OCI-LY7 (cell line): ENCODE results near the gene CCDC60. TPM values are rescaled to one million over a fixed set of nuclear protein-coding genes. Genes with fewer than 3 reads are reported as not detected.

ENCODE experiments used
- BruUV-seq: library from RNA; stranded (reverse); fragments of 400-500 nt; replicated peaks from 2 replicates; lab custom pipeline; 2021; lab: Mats Ljungman, UMichigan
- CTCF ChIA-PET: fragments of 300-600 bp; sonication (Branson Sonifier 250); formaldehyde crosslinking; loops from one replicate; lab custom pipeline; 2022; ENCODE audit warnings: antibody characterized with exemption; ENCODE audit not compliant: unreplicated experiment; lab: Charles Lee
- POLR2A ChIA-PET: fragments of 300-600 bp; sonication (Branson Sonifier 250); formaldehyde crosslinking; loops from one replicate; lab custom pipeline; 2022; ENCODE audit warnings: antibody characterized with exemption; lab: Charles Lee
- DNase-seq: peaks from one replicate; pipeline ENCODE4 v3.0.0-alpha.2; 2015; ENCODE audit warnings: low spot score
- H2AFZ ChIP-seq: fragments of 200-600 bp; sonication (generic), shearing (Covaris generic); 2 replicates; pipeline ENCODE4 v1.6.1; 2014; ENCODE audit warnings: mild to moderate bottlenecking, antibody characterized with exemption, low read length, moderate library complexity
- H3K27ac ChIP-seq: fragments of 200-600 bp; sonication (generic); 2 replicates; pipeline ENCODE4 v1.5.1; 2014; ENCODE audit warnings: mixed run types, low read depth, mild to moderate bottlenecking, moderate library complexity, low read length, inconsistent platforms; ENCODE audit not compliant: poor library complexity, severe bottlenecking
- H3K36me3 ChIP-seq: fragments of 200-600 bp; sonication (generic); 2 replicates; pipeline ENCODE4 v1.6.1; 2014; ENCODE audit warnings: mild to moderate bottlenecking, antibody characterized with exemption, low read length, moderate library complexity, mixed read lengths; ENCODE audit not compliant: insufficient read depth
- H3K4me1 ChIP-seq: fragments of 200-600 bp; sonication (generic); 2 replicates; pipeline ENCODE4 v1.5.1; 2014; ENCODE audit warnings: mild to moderate bottlenecking, low read length; ENCODE audit not compliant: insufficient read depth, poor library complexity, severe bottlenecking
- H3K4me2 ChIP-seq: fragments of 200-600 bp; sonication (generic); 2 replicates; pipeline ENCODE4 v1.6.1; 2014; ENCODE audit warnings: mild to moderate bottlenecking, low read length
- H3K4me3 ChIP-seq: fragments of 200-600 bp; sonication (generic); 2 replicates; pipeline ENCODE4 v1.5.1; 2014; ENCODE audit warnings: mild to moderate bottlenecking, low read depth, low read length; ENCODE audit not compliant: poor library complexity, severe bottlenecking
- H3K79me2 ChIP-seq: fragments of 200-600 bp; sonication (generic); 2 replicates; pipeline ENCODE4 v1.6.1; 2016; ENCODE audit warnings: low read depth, mild to moderate bottlenecking, low read length, moderate library complexity, mixed read lengths; ENCODE audit not compliant: insufficient read depth
- H3K9me2 ChIP-seq: fragments of 200-600 bp; sonication (generic); 2 replicates; pipeline ENCODE4 v1.6.1; 2016; ENCODE audit warnings: mild to moderate bottlenecking, low read length, mixed read lengths; ENCODE audit not compliant: insufficient read depth
- H3K9me3 ChIP-seq: fragments of 200-600 bp; sonication (generic); 2 replicates; pipeline ENCODE4 v1.6.1; 2014; ENCODE audit warnings: mild to moderate bottlenecking, mixed run types, low read length, mixed read lengths
- H4K20me1 ChIP-seq: fragments of 200-600 bp; sonication (generic); 2 replicates; pipeline ENCODE4 v1.6.1; 2014; ENCODE audit warnings: mild to moderate bottlenecking, antibody characterized with exemption, low read length, moderate library complexity, mixed read lengths; ENCODE audit not compliant: insufficient read depth
- CTCF ChIP-seq: fragments of 200-600 bp; sonication (generic); conservative IDR thresholded peaks from 2 replicates; pipeline ENCODE4 v1.5.1; 2014; ENCODE audit warnings: mild to moderate bottlenecking, antibody characterized with exemption, low read length, moderate library complexity, mixed read lengths
- EZH2phosphoT487 ChIP-seq: fragments of 200-600 bp; sonication (generic); IDR thresholded peaks from 2 replicates; pipeline ENCODE4 v1.6.1; 2018; ENCODE audit warnings: low read depth, borderline replicate concordance, mild to moderate bottlenecking, mixed run types, antibody characterized with exemption, low read length, moderate library complexity, mixed read lengths
- intact Hi-C: fragments of 100-400 bp; cut with micrococcal nuclease; formaldehyde crosslinking; loops from one replicate; pipeline ENCODE4 v1.10.0; 2022; ENCODE audit not compliant: unreplicated experiment
- total RNA-seq, 2 experiments: library from RNA; depleted of rRNA in 1 of 2; stranded (reverse); fragments of >200 nt in 1 of 2; shearing (Covaris generic) in 1 of 2; gene quantifications; 2 replicates each; pipeline ENCODE4 v1.2.3, GENCODE V29; 2014 to 2022

The CCDC60 gene
- total RNA-seq, 2 experiments from 2014 or later: not detected

DNA sequence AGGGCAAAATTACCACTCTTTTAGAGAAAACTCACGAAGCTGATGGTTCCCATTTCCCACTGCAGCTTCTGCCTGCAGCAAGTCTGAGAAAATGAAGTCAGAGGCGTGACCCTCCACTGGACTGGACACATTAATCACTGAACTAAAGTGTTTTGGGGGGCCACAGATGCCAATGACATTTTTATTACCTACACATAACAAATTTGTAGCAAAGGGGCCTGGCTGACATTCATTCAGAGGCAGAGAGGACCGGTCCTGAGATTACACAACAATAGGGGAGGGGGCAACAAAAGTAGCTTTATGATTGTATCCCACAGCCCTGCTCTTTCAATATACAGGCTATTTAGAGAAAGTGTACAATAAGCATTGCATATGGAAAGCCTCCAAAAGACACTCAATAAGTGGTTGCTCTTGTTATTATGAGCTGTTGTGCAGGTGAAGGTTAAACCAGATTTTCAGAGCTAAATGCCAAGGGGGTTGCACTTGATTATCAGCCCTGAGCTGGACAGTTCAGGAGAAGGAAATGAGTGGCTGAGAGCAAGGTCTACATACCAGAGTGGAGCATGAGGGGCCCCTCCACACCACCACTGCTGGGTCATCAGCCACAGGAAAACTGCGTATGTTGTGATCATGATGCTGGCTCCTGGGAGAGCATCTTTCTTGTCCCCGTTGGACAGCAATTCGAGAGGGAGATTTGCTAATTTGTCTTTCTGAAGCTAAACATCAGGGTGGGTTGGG lies 41.5 kb upstream of the CCDC60 start:
- H3K4me3 ChIP-seq: no peak overlapping the region
- no peak overlapping the region for H3K4me2 ChIP-seq
- no TSS peak for BruUV-seq
- no peak for DNase-seq
- no peaks in the 10 kb centered on the region for H3K79me2 ChIP-seq
- H3K9me2 ChIP-seq: no peaks in the 10 kb centered on the region
- CTCF ChIA-PET: no interaction called here
- intact Hi-C loops: no loop called here
- H3K9me3 ChIP-seq: no peaks in the 10 kb centered on the region
- no peak overlapping the region for H3K27ac ChIP-seq
- H3K4me1 ChIP-seq: no peaks in the 10 kb centered on the region
- H2AFZ ChIP-seq: no peak overlapping the region
- no peaks in the 10 kb centered on the region for H4K20me1 ChIP-seq
- POLR2A ChIA-PET: no interaction called here
- H3K36me3 ChIP-seq: no peaks in the 10 kb centered on the region
- TF ChIP-seq CTCF (no peak), EZH2phosphoT487 (no peak)

GRCh38 chr12:119294211-119294610 lies 40.3 kb upstream of the CCDC60 start:
- Histone ChIP-seq H3K4me1 (no peaks in the 10 kb centered on the region), H3K4me3 (no peak overlapping the region), H3K9me2 (no peaks in the 10 kb centered on the region), H3K79me2 (no peaks in the 10 kb centered on the region), H3K27ac (no peak overlapping the region), H4K20me1 (no peaks in the 10 kb centered on the region), H3K4me2 (no peak overlapping the region), H2AFZ (no peak overlapping the region), H3K36me3 (no peaks in the 10 kb centered on the region), H3K9me3 (no peaks in the 10 kb centered on the region)
- no peak for DNase-seq
- intact Hi-C loops: no loop called here
- ChIA-PET POLR2A (no interaction called here), CTCF (no interaction called here)
- no TSS peak for BruUV-seq
- TF ChIP-seq EZH2phosphoT487: no peak
- no peak for TF ChIP-seq CTCF

DNA sequence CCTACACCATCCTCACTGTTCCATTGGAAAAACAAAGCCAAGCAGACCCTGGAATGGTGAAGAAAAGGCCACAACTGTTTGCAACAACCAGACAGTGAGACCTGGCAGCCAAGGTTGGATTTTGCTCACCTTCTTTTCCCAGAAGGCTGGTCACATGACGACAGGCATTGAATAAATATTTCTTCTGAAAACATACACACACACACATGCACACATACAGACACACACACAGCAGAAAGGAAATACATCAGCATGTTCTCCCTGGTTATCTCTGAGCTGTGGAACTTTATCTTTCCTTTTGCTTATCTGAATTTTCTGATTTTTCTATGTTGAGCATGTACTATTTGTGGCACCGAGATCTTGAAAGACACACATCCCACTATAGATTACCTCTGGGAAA lies 38.0 kb upstream of the CCDC60 start:
- Histone ChIP-seq H3K9me3 (no peaks in the 10 kb centered on the region), H3K4me1 (no peaks in the 10 kb centered on the region), H3K27ac (no peak overlapping the region), H2AFZ (no peak overlapping the region), H3K4me2 (no peak overlapping the region), H4K20me1 (no peaks in the 10 kb centered on the region), H3K36me3 (no peaks in the 10 kb centered on the region), H3K79me2 (no peaks in the 10 kb centered on the region), H3K9me2 (no peaks in the 10 kb centered on the region), H3K4me3 (no peak overlapping the region)
- CTCF ChIA-PET: no interaction called here
- intact Hi-C loops: no loop called here
- no peak for TF ChIP-seq CTCF
- TF ChIP-seq EZH2phosphoT487: no peak
- no peak for DNase-seq
- no TSS peak for BruUV-seq
- POLR2A ChIA-PET: interaction anchor here (0.6 kb wide), 2 partner anchors 157 to 161 kb away, joined by 3 to 4 read pairs; no protein-coding TSS in a partner anchor
